Fibroblast of pulmonary artery (primary cell): ENCODE results near the gene GPR17.
A peak's percentile ranks its signal among the peaks of the same experiment; 100 is the strongest.

Experiments
- DNase-seq: peaks from one replicate; pipeline ENCODE4 v3.0.0-alpha.2; 2010; ENCODE audit warnings: low read depth
- H3K4me3 ChIP-seq: replicated peaks from 2 replicates; pipeline ENCODE4 v1.5.1; 2011; ENCODE audit warnings: low read depth, mild to moderate bottlenecking, control low read depth, low read length, moderate library complexity
- TF ChIP-seq, protein P1 (sequence below): IDR thresholded peaks from 2 replicates; pipeline ENCODE4 v1.5.1; 2011; ENCODE audit warnings: mild to moderate bottlenecking, control low read depth, low read length, inconsistent platforms; ENCODE audit errors: missing control alignments

The GPR17 gene

DNA sequence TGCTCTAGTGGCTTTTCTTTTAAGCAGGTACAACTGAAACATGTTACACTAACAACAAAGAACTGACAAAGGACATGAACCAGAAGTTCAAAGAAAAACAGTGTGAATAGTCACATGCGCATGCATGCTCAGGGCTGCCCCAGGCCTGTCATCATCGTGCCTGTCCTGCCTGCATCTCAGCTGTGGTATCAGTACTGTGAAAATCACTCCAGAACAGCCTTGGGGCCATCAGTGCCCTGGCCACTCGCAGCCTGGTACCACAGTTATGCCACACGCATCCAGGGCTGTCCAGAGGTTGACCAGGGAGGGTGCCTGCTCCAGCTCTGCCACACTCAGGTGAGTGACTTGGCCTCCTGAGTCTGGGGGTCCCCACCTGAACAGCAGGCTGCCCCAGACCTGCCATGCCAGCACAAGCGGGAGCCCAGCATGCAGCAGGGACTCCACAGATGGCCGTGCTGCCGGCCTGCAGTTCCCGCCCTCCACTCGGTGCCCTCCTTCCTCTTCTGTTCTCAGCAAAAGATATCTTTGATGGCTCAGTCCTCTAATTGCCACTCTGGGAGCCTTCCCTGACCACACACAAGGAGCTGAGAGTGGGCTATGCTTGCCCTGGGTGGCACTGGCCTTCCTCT is 17.1 kb downstream of the GPR17 start:
- TF ChIP-seq, protein P1, sequence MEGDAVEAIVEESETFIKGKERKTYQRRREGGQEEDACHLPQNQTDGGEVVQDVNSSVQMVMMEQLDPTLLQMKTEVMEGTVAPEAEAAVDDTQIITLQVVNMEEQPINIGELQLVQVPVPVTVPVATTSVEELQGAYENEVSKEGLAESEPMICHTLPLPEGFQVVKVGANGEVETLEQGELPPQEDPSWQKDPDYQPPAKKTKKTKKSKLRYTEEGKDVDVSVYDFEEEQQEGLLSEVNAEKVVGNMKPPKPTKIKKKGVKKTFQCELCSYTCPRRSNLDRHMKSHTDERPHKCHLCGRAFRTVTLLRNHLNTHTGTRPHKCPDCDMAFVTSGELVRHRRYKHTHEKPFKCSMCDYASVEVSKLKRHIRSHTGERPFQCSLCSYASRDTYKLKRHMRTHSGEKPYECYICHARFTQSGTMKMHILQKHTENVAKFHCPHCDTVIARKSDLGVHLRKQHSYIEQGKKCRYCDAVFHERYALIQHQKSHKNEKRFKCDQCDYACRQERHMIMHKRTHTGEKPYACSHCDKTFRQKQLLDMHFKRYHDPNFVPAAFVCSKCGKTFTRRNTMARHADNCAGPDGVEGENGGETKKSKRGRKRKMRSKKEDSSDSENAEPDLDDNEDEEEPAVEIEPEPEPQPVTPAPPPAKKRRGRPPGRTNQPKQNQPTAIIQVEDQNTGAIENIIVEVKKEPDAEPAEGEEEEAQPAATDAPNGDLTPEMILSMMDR, result no peak
- DNase-seq, result no peak
- H3K4me3 ChIP-seq, result no peak overlapping the region

GRCh38 chr2:127663566-127664064 is 17.7 kb downstream of the GPR17 start:
- DNase-seq, result no peak
- TF ChIP-seq, protein P1, result no peak

GRCh38 chr2:127664065-127664894 is 18.3 kb downstream of the GPR17 start:
- TF ChIP-seq, protein P1, result no peak
- H3K4me3 ChIP-seq, result no peak overlapping the region
- DNase-seq, result no peak

More at GRCh38 chr2:127663566-127664064, 17.7 kb downstream of the GPR17 start:
- no peak overlapping the region for H3K4me3 ChIP-seq

- no peak overlapping the region for H3K4me3 ChIP-seq
- DNase-seq, result no peak
- TF ChIP-seq, protein P1, result no peak
Observed at GRCh38 chr2:127664895-127665225, 18.9 kb downstream of the GPR17 start.

DNA sequence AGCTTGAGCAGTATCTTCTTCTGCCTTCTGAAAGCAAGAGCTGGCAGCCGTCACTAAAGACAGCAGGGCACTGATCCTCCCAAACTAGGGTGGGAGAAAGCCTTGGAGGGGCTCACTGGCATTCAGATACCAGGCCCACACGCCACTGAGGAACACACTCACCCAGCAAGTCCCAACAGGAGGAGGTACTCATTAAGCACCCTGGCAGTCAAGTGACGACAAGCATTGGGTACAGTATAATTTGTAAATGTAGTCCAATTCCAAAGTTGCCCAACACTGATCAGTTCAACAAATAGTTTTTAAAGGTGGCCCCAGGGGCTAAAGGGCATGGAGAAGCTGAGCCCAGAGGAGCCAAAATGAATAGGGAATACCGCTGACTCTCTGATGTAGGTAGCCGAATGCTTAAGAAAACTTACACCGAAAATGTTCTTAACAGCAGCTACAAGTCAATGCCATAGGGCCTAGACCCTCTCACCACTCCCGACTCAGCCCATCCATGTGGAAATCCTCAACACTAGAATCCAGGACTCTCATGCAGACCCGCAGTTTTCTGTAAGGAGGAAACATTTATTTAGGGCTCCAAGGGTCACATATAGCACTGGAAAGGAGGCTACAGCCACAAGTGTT is 19.4 kb downstream of the GPR17 start:
- no peak overlapping the region for H3K4me3 ChIP-seq
- DNase-seq, result no peak
- TF ChIP-seq, protein P1, result no peak

- DNase-seq, result peak; percentile 21
- TF ChIP-seq, protein P1, result no peak
- H3K4me3 ChIP-seq, result no peak overlapping the region
Observed at GRCh38 chr2:127669056-127669455, 23.1 kb downstream of the GPR17 start.
